Inflammatory macrophage treated with lipopolysaccharide for 1 hour (primary cell): ENCODE data around the gene YWHAG.
"Not testable (repeated sequence)": the region's sequence is repeated elsewhere in the genome, so short reads cannot be mapped to it uniquely, and the experiment has no call there.

ENCODE experiments used
- DNase-seq, 2 donors: peaks; one replicate each; pipeline ENCODE4 v3.0.0-alpha.2; 2020 to 2022

Gene YWHAG

GRCh38 chr7:76292911-76293310, 65.9 kb downstream of the YWHAG start:
- DNase-seq = not testable (repeated sequence)

- DNase-seq = no peak
Observed at GRCh38 chr7:76292213-76292573, 66.6 kb downstream of the YWHAG start.

GRCh38 chr7:76291351-76292212, 67.2 kb downstream of the YWHAG start:
- DNase-seq = peak; percentile 98 to 100

- not testable (repeated sequence) for DNase-seq
Observed at GRCh38 chr7:76290847-76291350, 67.9 kb downstream of the YWHAG start.

GRCh38 chr7:76286842-76287403, 71.9 kb downstream of the YWHAG start:
- no peak for DNase-seq

- no peak for DNase-seq
Observed at GRCh38 chr7:76285604-76286374, 73.0 kb downstream of the YWHAG start.

GRCh38 chr7:76283254-76284159, 75.3 kb downstream of the YWHAG start:
- no peak for DNase-seq

GRCh38 chr7:76282344-76283253, 76.2 kb downstream of the YWHAG start:
- no peak for DNase-seq

GRCh38 chr7:76281706-76282343, 77.0 kb downstream of the YWHAG start:
- no peak for DNase-seq

GRCh38 chr7:76281006-76281705, 77.6 kb downstream of the YWHAG start:
- no peak for DNase-seq

GRCh38 chr7:76280408-76280807, 78.4 kb downstream of the YWHAG start:
- DNase-seq = no peak

GRCh38 chr7:76278540-76278939, 80.3 kb downstream of the YWHAG start:
- DNase-seq = no peak
